HepG2 (cell line): ENCODE measurements around the gene CUL4B. TPM values are rescaled to one million over a fixed set of nuclear protein-coding genes. Genes with fewer than 3 reads are reported as not detected.

Experiments used
- ATAC-seq: fragments of 200-7000 bp; cut with Tn5 transposase; 3 replicates; pipeline ENCODE4 v1.9.1; 2020; ENCODE audit warnings: mild to moderate bottlenecking, moderate library complexity
- BruUV-seq: library from RNA; stranded (reverse); fragments of 400-500 nt; replicated peaks from 2 replicates; lab custom pipeline; 2021; lab: Mats Ljungman, UMichigan
- CTCF ChIA-PET: fragments of 300-600 bp; formaldehyde crosslinking; extraction: SDS; loops from one replicate; lab custom pipeline; 2021; ENCODE audit warnings: low total read pairs, inconsistent platforms, low intra/inter-chr PET ratio; lab: Yijun Ruan, JAX
- POLR2A ChIA-PET: fragments of 350-600 bp; sonication (Branson Sonifier 250); formaldehyde crosslinking; loops from one replicate; lab custom pipeline; 2020; ENCODE audit warnings: antibody characterized with exemption, inconsistent platforms; lab: Yijun Ruan, JAX
- DNase-seq: peaks from one replicate; pipeline ENCODE4 v3.0.0-alpha.2; 2015; ENCODE audit warnings: low spot score
- FAIRE-seq: peaks from 3 replicates; lab custom pipeline; 2011; peaks lifted over from hg19 to GRCh38; lab: Jason Lieb, UNC
- H2AFZ ChIP-seq: one replicate; pipeline ENCODE4 v1.6.1; 2011; ENCODE audit warnings: low read length, inconsistent platforms
- H3K27ac ChIP-seq: fragments of 300-600 bp; 3 replicates; pipeline ENCODE4 v1.8.0; 2011; ENCODE audit warnings: mixed run types, mild to moderate bottlenecking, mixed read lengths, low read length, inconsistent platforms; ENCODE audit not compliant: insufficient read depth; ENCODE audit errors: extremely low read length
- H3K27me3 ChIP-seq, 2 experiments: fragments of 200-600 bp in 1 of 2; 2 replicates in 1 of 2; 3 replicates in 1 of 2; pipeline versions ENCODE4 v1.6.0 to v1.8.0; 2011; ENCODE audit warnings: low read length in 2 of 2, mild to moderate bottlenecking in 2 of 2, moderate library complexity in 2 of 2, inconsistent platforms in 1 of 2; ENCODE audit not compliant: insufficient read depth in 2 of 2, control insufficient read depth in 1 of 2
- H3K36me3 ChIP-seq, 2 experiments: fragments of 200-600 bp in 1 of 2; replicated peaks in 1 of 2; 2 replicates in 1 of 2; 3 replicates in 1 of 2; pipeline versions ENCODE4 v1.5.1 to v1.8.0; 2011; ENCODE audit warnings: low read length in 2 of 2, inconsistent platforms in 1 of 2; ENCODE audit not compliant: insufficient read depth in 2 of 2, control insufficient read depth in 1 of 2
- H3K4me1 ChIP-seq: 2 replicates; pipeline ENCODE4 v1.5.1; 2012; ENCODE audit warnings: low read length, inconsistent platforms; ENCODE audit not compliant: insufficient read depth
- H3K4me2 ChIP-seq: 2 replicates; pipeline ENCODE4 v1.6.0; 2011; ENCODE audit warnings: low read depth, low read length, inconsistent platforms
- H3K4me3 ChIP-seq, 3 experiments: fragments of 200-600 bp in 1 of 3; sonication (generic), shearing (Covaris generic) in 1 of 3; replicated peaks in 1 of 3; 2 replicates each; pipeline ENCODE4 v1.5.1; 2011 to 2016; ENCODE audit warnings: low read length in 3 of 3, inconsistent platforms in 2 of 3, low read depth in 2 of 3, mild to moderate bottlenecking in 2 of 3, control low read depth in 1 of 3, mixed read lengths in 1 of 3; ENCODE audit not compliant: insufficient read depth in 1 of 3
- H3K79me2 ChIP-seq: one replicate; pipeline ENCODE4 v1.6.1; 2011; ENCODE audit warnings: low read length, inconsistent platforms; ENCODE audit not compliant: insufficient read depth
- H3K9ac ChIP-seq: 2 replicates; pipeline ENCODE4 v1.6.0; 2011; ENCODE audit warnings: mild to moderate bottlenecking, low read depth, low read length, inconsistent platforms; ENCODE audit not compliant: insufficient read depth
- H3K9me3 ChIP-seq: 2 replicates; pipeline ENCODE4 v1.5.1; 2012; ENCODE audit warnings: mild to moderate bottlenecking, low read length
- H4K20me1 ChIP-seq: 2 replicates; pipeline ENCODE4 v1.6.0; 2011; ENCODE audit warnings: inconsistent platforms, mild to moderate bottlenecking, low read length, moderate library complexity; ENCODE audit not compliant: insufficient read depth
- MAFF ChIP-seq: IDR thresholded peaks from 2 replicates; pipeline ENCODE4 v1.6.1; 2011; ENCODE audit warnings: low read depth, low read length, improper control_type of control experiment
- MAFK ChIP-seq, 2 experiments: IDR thresholded peaks in 1 of 2; conservative IDR thresholded peaks in 1 of 2; 2 replicates each; pipeline ENCODE4 v1.6.1; 2011; ENCODE audit warnings: improper control_type of control experiment in 2 of 2, low read length in 2 of 2
- MEF2D ChIP-seq: sonication (generic); formaldehyde crosslinking; IDR thresholded peaks from 2 replicates; pipeline ENCODE4 v1.5.1; 2020; ENCODE audit warnings: mild to moderate bottlenecking, missing genetic modification reagents
- PAXIP1 ChIP-seq: sonication (generic); formaldehyde crosslinking; conservative IDR thresholded peaks from 2 replicates; pipeline ENCODE4 v1.4.0; 2020; ENCODE audit warnings: mild to moderate bottlenecking, missing genetic modification reagents, moderate library complexity
- SMARCE1 ChIP-seq: fragments of 450-650 bp; IDR thresholded peaks from 2 replicates; pipeline ENCODE4 v1.6.1; 2017; ENCODE audit warnings: borderline replicate concordance
- ZBTB8A ChIP-seq: sonication (generic); formaldehyde crosslinking; IDR thresholded peaks from 2 replicates; pipeline ENCODE4 v1.4.0; 2020; ENCODE audit warnings: mild to moderate bottlenecking, low read depth, missing genetic modification reagents, borderline replicate concordance
- ZNF362 ChIP-seq: sonication (generic); formaldehyde crosslinking; IDR thresholded peaks from 2 replicates; pipeline ENCODE4 v1.4.0; 2020; ENCODE audit warnings: missing genetic modification reagents, mild to moderate bottlenecking, borderline replicate concordance
- ZNF530 ChIP-seq: sonication (generic); formaldehyde crosslinking; IDR thresholded peaks from 2 replicates; pipeline ENCODE4 v1.5.0; 2020; ENCODE audit warnings: low read depth, mild to moderate bottlenecking, missing genetic modification reagents
- ZNF556 ChIP-seq: sonication (generic); formaldehyde crosslinking; IDR thresholded peaks from 2 replicates; pipeline ENCODE4 v1.4.0; 2020; ENCODE audit warnings: mild to moderate bottlenecking, missing genetic modification reagents, borderline replicate concordance
- ZNF670 ChIP-seq: sonication (generic); formaldehyde crosslinking; IDR thresholded peaks from 2 replicates; pipeline ENCODE4 v1.8.0; 2022; ENCODE audit warnings: mild to moderate bottlenecking, missing genetic modification reagents, borderline replicate concordance
- ZNF678 ChIP-seq: sonication (generic); formaldehyde crosslinking; IDR thresholded peaks from 2 replicates; pipeline ENCODE4 v1.4.0; 2020; ENCODE audit warnings: mild to moderate bottlenecking, missing genetic modification reagents
- ZNF784 ChIP-seq: sonication (generic); formaldehyde crosslinking; IDR thresholded peaks from 2 replicates; pipeline ENCODE4 v1.5.1; 2020; ENCODE audit warnings: missing genetic modification reagents, mild to moderate bottlenecking, borderline replicate concordance
- WGBS: methylation state at CpG from one replicate; pipeline ENCODE4 v1.1.6; 2017; ENCODE audit warnings: low lambda C conversion rate; 5-methylcytosine and 5-hydroxymethylcytosine counted together
- in situ Hi-C: cut with HindIII; loops from 2 replicates; pipeline ENCODE4 v1.10.0; 2017; ENCODE audit warnings: low pct_unique_long_range_greater_than_20kb; ENCODE audit not compliant: extremely low pct_ligation_motif_present
- intact Hi-C: fragments of 100-400 bp; cut with micrococcal nuclease; formaldehyde crosslinking; loops from one replicate; pipeline ENCODE4 v1.10.0; 2022; ENCODE audit not compliant: unreplicated experiment
- polyA plus RNA-seq, 8 experiments: library from polyadenylated mRNA; depleted of rRNA in 3 of 8; stranded (reverse) in 7 of 8; unstranded in 1 of 8; fragments of >200 nt; fragmentation: Illumina TruSeq in 4 of 8; extraction: Trizol in 4 of 8; gene quantifications; 2 replicates each; pipeline versions ENCODE4 v1.2.1 to v1.2.3, GENCODE V29; 2011 to 2016; ENCODE audit warnings: low read depth in 4 of 8, missing spikeins in 1 of 8, mixed read lengths in 1 of 8; ENCODE audit not compliant: insufficient read depth in 1 of 8
- total RNA-seq, 5 experiments: library from RNA; depleted of rRNA; stranded (reverse); fragments of >200 nt; fragmentation: Illumina TruSeq; extraction: Trizol; gene quantifications; 2 replicates each; pipeline ENCODE4 v1.2.3, GENCODE V29; 2016; ENCODE audit warnings: low read depth in 1 of 5

CUL4B gene
- total and polyA plus RNA-seq, 2 of the 13 experiments (the other 11 are each of a cell fraction or from before 2014, with no cell fraction given), result 21.6 to 28.5 TPM

GRCh38 chrX:120568035-120568434 lies 7.3 kb upstream of the CUL4B start:
- Histone ChIP-seq H3K4me2 (peak overlapping the region; percentile 23; the same call in 1 of the 2 replicates), H3K9me3 (no peaks in the 10 kb centered on the region), H3K9ac (no peak overlapping the region), H3K27ac (no peak overlapping the region), H2AFZ (no peak overlapping the region), H3K4me1 (peaks cover 54% of the 10 kb centered on the region), H3K27me3 (no peaks in the 10 kb centered on the region), H3K36me3 (no peaks in the 10 kb centered on the region), H4K20me1 (no peaks in the 10 kb centered on the region), H3K4me3 (0 out of 6 replicates have a peak overlapping the region, but pooled peaks of 1 of the 3 experiments have one; percentile 12), H3K79me2 (no peaks in the 10 kb centered on the region)
- intact Hi-C loops (no loop called here), in situ Hi-C loops (loop anchor here (10.0 kb wide), 1 partner anchor 57 kb away; no protein-coding TSS in a partner anchor)
- TF ChIP-seq ZNF678 (CRISPR knock-in tag), result no peak
- peak; percentile 88 for TF ChIP-seq MAFF
- no peak for TF ChIP-seq SMARCE1
- no peak for TF ChIP-seq ZBTB8A (CRISPR knock-in tag)
- TF ChIP-seq MAFK (conservative IDR thresholded peaks at IDR 0.05 in 1 of 2, IDR thresholded peaks at IDR 0.05 in 1 of 2; ENCODE audit: low read length in 2 of 2), result peak; percentile 78 to 91
- no peak for TF ChIP-seq ZNF530 (CRISPR knock-in tag)
- no peak for TF ChIP-seq ZNF784 (CRISPR knock-in tag)
- BruUV-seq, result no TSS peak
- FAIRE-seq (no peak), DNase-seq (no peak), ATAC-seq (no peak)
- CTCF ChIA-PET, result no interaction called here
- POLR2A ChIA-PET, result no interaction called here

- ATAC-seq (peak; percentile 51), DNase-seq (peak; percentile 6), FAIRE-seq (no peak)
- Histone ChIP-seq H3K36me3 (no peaks in the 10 kb centered on the region), H2AFZ (no peak overlapping the region), H3K27me3 (no peaks in the 10 kb centered on the region), H3K79me2 (peaks cover 3% of the 10 kb centered on the region), H3K27ac (no peak overlapping the region), H3K4me1 (peaks cover 66% of the 10 kb centered on the region), H3K4me2 (0 out of 2 replicates have a peak overlapping the region, but pooled peaks have one; percentile 7), H4K20me1 (no peaks in the 10 kb centered on the region), H3K9ac (no peak overlapping the region), H3K4me3 (no peak overlapping the region), H3K9me3 (no peaks in the 10 kb centered on the region)
- no TSS peak for BruUV-seq
- intact Hi-C loops (no loop called here), in situ Hi-C loops (loop anchor here (10.0 kb wide), 1 partner anchor 58 kb away; no protein-coding TSS in a partner anchor)
- peak; percentile 73; the same call in 1 of the 2 replicates for TF ChIP-seq MEF2D (CRISPR knock-in tag)
- TF ChIP-seq PAXIP1 (CRISPR knock-in tag), result 0 out of 2 replicates have a peak, but pooled peaks have one; percentile 13
- TF ChIP-seq ZNF362 (CRISPR knock-in tag), result 0 out of 2 replicates have a peak, but pooled peaks have one; percentile 36
- 0 out of 2 replicates have a peak, but pooled peaks have one; percentile 43 for TF ChIP-seq ZNF556 (CRISPR knock-in tag)
- no peak for TF ChIP-seq ZNF670
- POLR2A ChIA-PET, result interaction anchor here (0.7 to 1.9 kb wide), 2 partner anchors 37 to 186 kb away, joined by 3 to 7 read pairs; partner anchors contain the start of gene MCTS1
- CTCF ChIA-PET, result no interaction called here
- WGBS, result 20% methylated on average over 3 of the region's 3 CpGs
These were observed 6.1 kb upstream of the CUL4B start for GRCh38 chrX:120566817-120567216.
